Activated T-cell treated with anti-CD3 and anti-CD28 coated beads for 48 hours (primary cell): ENCODE data around the gene KRTAP5-2.

Source experiments
- DNase-seq: peaks from one replicate; pipeline ENCODE4 v3.0.0-alpha.2; 2020; ENCODE audit warnings: low read depth

The KRTAP5-2 gene

DNA sequence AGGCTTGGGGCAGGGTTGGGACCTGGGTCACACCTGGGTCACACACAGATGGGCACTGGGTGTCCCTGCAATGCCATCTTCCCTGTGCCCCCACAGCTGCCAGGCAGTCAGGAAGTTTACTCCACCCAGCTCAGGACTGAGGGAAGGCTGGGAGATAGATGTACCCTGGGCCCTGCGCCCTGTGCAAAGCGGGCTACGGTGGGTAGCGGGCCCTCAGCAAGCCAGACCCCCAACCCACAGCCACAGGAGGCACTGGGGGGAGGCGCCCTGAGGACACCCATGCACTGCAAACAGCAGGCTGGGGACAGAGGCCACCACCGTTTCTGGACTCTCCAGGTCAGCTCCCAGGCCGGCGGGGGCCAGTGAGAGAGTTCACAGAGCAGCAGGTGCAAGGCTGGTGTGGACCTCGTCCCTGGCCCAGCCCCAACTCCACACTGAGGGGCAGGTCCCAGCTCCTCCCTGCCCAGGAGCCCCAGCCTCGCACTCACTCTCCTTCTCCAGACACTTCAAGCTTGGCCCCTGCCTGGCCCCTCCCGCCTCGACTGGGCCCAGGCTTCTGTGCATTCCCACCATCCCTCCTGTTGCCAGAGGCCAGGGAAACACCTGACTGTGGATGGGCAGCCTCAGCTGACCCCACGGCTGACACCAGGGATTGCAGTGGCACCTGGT lies 30.9 kb downstream of the KRTAP5-2 start:
- no peak for DNase-seq

- no peak for DNase-seq
Measured at GRCh38 chr11:1566381-1567051, 31.6 kb downstream of the KRTAP5-2 start.

DNA sequence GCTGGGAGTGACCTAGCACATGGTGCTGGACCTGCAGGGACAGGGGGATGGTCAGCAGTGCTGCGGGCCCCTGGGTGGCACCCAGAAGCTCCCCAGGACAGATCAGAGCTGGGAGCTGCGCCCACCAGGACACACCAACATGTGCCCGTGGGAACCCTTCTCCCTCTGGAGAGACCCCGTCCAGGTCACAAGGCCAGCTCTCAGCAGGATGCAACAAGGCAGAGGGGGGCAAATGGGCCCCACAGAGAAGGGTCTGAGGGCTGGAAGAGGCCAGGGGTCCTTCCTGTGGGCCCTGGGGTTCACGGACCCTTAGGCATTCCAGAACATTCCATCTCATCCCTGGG lies 32.2 kb downstream of the KRTAP5-2 start:
- DNase-seq, result no peak

GRCh38 chr11:1565173-1565903 lies 32.8 kb downstream of the KRTAP5-2 start:
- no peak for DNase-seq

GRCh38 chr11:1564535-1565172 lies 33.4 kb downstream of the KRTAP5-2 start:
- DNase-seq, result no peak

DNA sequence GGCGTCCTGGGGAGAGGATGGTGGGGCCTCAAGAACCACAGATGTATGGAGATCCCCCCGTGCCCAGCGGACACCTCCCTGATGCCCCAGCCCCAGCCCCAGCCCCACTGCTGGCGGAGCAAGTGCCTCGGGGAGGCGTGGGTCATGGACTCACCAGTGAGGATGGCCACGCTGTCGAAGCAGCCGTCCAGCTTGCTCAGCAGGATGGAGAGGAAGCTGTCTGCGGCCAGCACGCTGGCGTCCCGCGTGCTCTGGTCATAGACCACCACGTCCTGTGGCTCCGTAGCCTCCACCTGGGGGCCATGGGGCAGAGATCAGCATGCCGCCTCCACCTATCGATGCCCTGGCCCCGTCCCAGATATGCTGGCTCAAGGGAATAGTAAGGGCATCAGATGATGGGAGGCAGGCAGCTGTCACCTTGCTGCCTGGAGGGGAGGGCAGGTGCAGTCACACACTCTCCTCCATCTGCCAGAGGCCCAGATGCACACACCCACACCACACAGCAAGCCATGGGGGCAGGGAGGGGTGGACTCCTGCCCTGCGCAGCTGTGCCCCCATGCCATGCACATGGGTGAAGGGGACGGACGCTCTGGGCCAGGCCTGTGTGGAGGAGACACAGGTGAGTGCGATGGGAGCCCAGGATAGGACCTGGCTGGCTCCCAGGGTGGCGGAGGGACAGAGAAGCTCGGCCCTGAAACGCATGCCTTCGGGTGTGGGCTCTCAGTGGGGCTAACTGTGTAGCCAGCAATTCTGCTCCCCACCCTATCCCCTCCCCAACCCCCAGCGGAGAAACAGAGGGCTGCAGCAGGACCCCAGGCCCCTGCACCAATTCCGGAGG lies 34.2 kb downstream of the KRTAP5-2 start:
- DNase-seq, result no peak

DNA sequence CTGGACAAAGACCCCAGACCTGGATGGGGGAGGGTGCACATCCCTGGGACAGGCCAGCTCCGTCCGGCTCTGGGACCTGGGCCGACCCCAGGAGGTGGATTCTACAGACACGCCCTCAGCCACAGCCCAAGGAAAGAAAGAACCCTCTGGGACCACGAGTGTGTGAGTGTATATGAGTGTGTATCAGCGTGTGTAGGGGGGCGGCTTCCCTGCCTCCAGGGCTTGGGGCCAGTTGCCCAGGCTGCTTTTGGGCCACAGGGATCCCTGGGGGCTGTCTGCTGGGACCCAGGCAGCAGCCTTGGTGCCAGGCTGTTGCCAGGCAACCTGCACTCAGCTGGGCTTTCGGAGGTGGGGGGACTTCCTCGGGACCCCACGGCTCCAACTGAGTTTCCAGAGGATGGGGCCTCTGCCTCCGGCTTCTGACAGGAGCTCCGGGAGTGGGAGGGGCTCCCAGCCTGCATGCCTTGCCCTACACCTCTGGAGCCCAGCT lies 34.9 kb downstream of the KRTAP5-2 start:
- no peak for DNase-seq

GRCh38 chr11:1562469-1563148 lies 35.5 kb downstream of the KRTAP5-2 start:
- DNase-seq, result no peak

- no peak for DNase-seq
Measured at GRCh38 chr11:1561955-1562354, 36.1 kb downstream of the KRTAP5-2 start.

DNA sequence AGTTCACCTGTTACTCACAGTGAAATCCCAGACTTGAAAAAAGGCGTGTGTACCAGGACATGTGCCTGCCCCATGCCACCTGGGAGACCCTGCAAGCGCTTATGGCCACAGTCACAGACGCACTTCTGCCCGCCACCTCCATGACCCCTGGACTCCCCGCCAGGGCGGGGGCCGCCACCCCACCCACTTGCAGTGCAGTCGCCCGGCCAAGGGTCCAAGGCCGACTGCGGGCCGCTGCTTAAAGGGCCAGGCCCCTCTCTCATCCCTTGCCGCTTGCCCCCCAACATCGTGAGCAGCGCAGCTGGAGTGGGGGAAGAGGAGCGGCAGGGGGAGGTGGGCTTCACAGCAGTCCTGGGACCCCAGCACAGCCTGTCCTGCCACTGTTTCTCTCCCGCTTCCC lies 36.8 kb downstream of the KRTAP5-2 start:
- DNase-seq, result no peak

DNA sequence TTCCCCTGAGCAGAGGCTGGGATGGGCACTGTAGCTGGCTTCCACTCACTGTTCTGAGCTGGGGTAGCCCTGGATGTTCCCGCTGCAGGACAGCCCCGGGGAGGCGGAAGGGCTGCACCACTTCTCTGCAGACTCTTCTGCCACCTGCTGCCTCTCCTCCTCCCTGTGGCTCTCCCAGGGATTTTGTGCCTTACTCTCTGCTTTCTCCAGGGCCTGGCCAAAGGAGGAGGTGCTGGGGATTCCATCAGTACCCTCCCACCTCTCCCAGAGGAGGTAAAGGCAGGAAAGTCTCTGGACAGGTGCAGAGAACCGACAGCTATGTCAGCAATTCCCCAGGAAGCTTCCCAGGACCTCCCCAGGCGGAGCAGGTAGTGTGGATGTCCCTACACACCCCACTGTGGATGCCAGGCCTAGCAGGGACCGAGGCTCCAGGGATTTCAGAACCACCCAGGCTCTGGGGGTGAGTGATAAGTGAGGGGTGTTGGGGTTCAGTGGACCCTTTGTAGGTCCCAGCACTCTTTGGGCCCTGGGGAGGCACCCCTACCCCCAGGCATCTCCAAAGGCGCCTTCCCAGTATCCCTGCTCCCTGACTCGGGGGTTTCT lies 37.3 kb downstream of the KRTAP5-2 start:
- DNase-seq, result no peak

GRCh38 chr11:1560002-1560648 lies 38.0 kb downstream of the KRTAP5-2 start:
- DNase-seq, result no peak

- no peak for DNase-seq
Measured at GRCh38 chr11:1559111-1559951, 38.8 kb downstream of the KRTAP5-2 start.

GRCh38 chr11:1558775-1559110 lies 39.4 kb downstream of the KRTAP5-2 start:
- no peak for DNase-seq

- DNase-seq, result no peak
Measured at GRCh38 chr11:1557904-1558774, 40.0 kb downstream of the KRTAP5-2 start.

DNA sequence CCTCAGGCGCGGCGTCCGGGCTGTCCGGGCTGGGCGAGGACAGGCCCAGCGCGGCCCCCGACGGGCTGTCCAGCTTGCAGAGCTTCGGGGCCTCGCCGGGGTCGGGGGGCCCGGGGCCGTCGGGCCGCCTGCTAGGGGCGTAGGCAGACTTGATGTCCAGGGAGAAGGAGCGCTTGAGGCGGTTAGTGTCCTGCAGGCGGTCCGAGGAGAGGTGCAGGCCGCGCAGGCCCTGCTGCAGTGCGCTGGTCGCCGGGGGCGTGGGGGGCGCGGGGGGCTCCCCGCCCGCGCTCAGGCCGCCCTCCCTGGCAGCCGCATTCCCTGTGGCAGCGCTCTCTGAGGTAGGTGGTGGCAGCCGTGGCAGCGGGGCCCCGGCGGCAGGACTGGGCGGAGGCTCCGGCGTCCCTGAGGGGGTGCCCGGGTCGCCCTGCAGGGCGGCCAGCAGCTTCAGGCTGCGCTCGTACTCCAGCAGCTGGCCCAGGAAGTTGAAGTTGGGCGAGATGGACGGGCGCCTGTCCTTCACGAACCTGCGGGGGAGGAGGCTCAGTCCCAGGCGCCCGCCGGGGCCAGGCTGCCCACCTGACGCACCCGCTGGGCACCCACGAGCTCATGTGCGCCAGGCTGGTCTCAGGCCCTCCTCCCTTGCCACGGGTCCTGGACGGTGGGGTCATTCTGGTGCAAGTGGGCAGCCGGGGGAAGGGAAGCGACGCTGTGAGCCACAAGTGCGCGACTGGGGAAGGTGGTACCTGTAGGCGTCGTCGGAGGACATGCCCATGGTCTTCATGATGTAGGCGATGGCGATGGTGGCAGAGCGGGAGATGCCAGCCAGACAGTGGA lies 40.8 kb downstream of the KRTAP5-2 start:
- no peak for DNase-seq

- DNase-seq, result no peak
Measured at GRCh38 chr11:1556278-1556902, 41.7 kb downstream of the KRTAP5-2 start.
